Progenitor cell of endocrine pancreas (in vitro differentiated cells): ENCODE data around the gene DUOXA1. TPM values are rescaled to one million over a fixed set of nuclear protein-coding genes. Genes with fewer than 3 reads are reported as not detected.

ENCODE experiments used
- DNase-seq: peaks from one replicate; pipeline ENCODE4 v3.0.0; 2021; ENCODE audit warnings: low spot score; ENCODE audit not compliant: unreplicated experiment
- H3K27ac Mint-ChIP-seq: 2 replicates; pipeline ENCODE4 v1.8.0; 2021; ENCODE audit warnings: mild to moderate bottlenecking, moderate library complexity, mixed read lengths
- H3K27me3 Mint-ChIP-seq: 2 replicates; pipeline ENCODE4 v1.8.0; 2021; ENCODE audit warnings: mixed read lengths
- H3K36me3 Mint-ChIP-seq: 2 replicates; pipeline ENCODE4 v1.8.0; 2022; ENCODE audit warnings: mixed read lengths; ENCODE audit not compliant: insufficient read depth
- H3K4me1 Mint-ChIP-seq: 2 replicates; pipeline ENCODE4 v1.8.0; 2021; ENCODE audit warnings: low read depth, mixed read lengths
- H3K4me3 Mint-ChIP-seq: 2 replicates; pipeline ENCODE4 v1.8.0; 2021; ENCODE audit warnings: low read depth, mild to moderate bottlenecking, moderate library complexity, mixed read lengths
- H3K9me3 Mint-ChIP-seq: 2 replicates; pipeline ENCODE4 v1.8.0; 2021; ENCODE audit warnings: low read depth, mixed read lengths
- CTCF ChIP-seq: fragments of 200-600 bp; sonication (generic); IDR thresholded peaks from one replicate; pipeline ENCODE4 v1.5.0; 2021; ENCODE audit warnings: antibody characterized with exemption, mild to moderate bottlenecking; ENCODE audit not compliant: unreplicated experiment
- long read RNA-seq: library from polyadenylated mRNA; unstranded; transcript quantifications from one replicate; pipeline ENCODE4 v2.0.0, GENCODE V29; 2020
- total RNA-seq: library from RNA; stranded (reverse); gene quantifications from 2 replicates; pipeline ENCODE4 v1.2.1, GENCODE V29; 2021

The DUOXA1 gene, protein sequence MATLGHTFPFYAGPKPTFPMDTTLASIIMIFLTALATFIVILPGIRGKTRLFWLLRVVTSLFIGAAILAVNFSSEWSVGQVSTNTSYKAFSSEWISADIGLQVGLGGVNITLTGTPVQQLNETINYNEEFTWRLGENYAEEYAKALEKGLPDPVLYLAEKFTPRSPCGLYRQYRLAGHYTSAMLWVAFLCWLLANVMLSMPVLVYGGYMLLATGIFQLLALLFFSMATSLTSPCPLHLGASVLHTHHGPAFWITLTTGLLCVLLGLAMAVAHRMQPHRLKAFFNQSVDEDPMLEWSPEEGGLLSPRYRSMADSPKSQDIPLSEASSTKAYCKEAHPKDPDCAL
- 1.3 and 1.4 TPM in 2 replicates for total RNA-seq
- long read RNA-seq: 0 reads

GRCh38 chr15:45129651-45130129 is at the start of gene DUOXA1, which contains the start of gene DUOX1:
Gene DUOXA1, minus strand, starts transcription at chr15:45129879. Its CDS starts 6,865 bp downstream, at chr15:45123014.
Gene DUOX1, plus strand, starts transcription at chr15:45129994. Its CDS starts 1,973 bp downstream, at chr15:45131967.
- Mint-ChIP-seq H3K9me3 (no peaks in the 10 kb centered on the region), H3K36me3 (peaks cover under 1% of the 10 kb centered on the region), H3K27me3 (peaks cover 90% of the 10 kb centered on the region), H3K27ac (no peak within 1 kb of the TSS), H3K4me3 (peak within 1 kb of the TSS; percentile 42), H3K4me1 (peaks cover 6% of the 10 kb centered on the region)
- no peak for TF ChIP-seq CTCF
- no peak for DNase-seq

DNA sequence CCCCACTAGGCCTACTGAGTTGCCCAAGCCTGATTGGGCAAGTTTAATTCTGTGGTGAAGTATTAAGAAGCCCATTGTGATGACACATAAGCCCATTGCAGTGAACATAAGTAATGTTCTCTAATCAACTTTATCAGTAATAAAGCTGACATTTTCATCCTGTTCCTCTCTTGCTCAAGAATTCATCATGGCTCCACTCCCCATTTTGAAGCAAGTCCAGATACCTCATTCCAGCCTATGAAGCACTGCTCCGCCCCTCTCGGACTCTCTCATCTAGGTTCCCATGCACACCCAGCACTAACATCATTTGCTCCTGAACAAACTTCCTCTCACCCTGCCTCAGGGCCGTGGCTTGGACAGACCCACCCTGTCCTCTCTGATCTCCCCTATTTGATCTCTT is 47.6 kb upstream of the DUOXA1 start:
- Mint-ChIP-seq H3K27ac (no peak overlapping the region), H3K4me1 (peaks cover 35% of the 10 kb centered on the region), H3K36me3 (peaks cover 34% of the 10 kb centered on the region), H3K9me3 (no peaks in the 10 kb centered on the region), H3K4me3 (no peak overlapping the region), H3K27me3 (no peaks in the 10 kb centered on the region)
- DNase-seq: no peak
- no peak for TF ChIP-seq CTCF

DNA sequence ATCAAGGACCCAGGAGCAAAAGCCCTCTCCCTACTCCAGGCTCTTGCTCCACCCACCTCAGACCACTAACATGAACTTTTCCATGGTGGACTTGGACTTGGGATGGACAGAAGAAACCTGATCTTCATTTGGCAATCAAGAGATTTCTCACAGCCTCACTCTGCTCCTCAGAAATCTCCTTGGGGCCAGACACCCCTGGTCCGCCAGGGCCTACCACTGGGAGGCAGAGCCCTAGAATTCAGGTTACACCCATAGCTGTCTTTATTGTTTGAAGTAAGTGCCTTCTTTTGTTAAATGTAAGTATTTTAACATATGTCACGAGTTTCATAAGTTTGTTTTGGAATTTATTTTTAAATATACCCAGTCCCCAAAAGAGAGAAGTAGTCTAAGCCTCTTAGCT is 44.9 kb upstream of the DUOXA1 start:
- no peak for TF ChIP-seq CTCF
- no peak for DNase-seq
- Mint-ChIP-seq H3K27ac (peak overlapping the region; percentile 74), H3K9me3 (no peaks in the 10 kb centered on the region), H3K36me3 (peaks cover 28% of the 10 kb centered on the region), H3K4me1 (peaks cover 27% of the 10 kb centered on the region), H3K4me3 (no peak overlapping the region), H3K27me3 (no peaks in the 10 kb centered on the region)

GRCh38 chr15:45174069-45174468 is 44.4 kb upstream of the DUOXA1 start:
- H3K4me3 Mint-ChIP-seq: peak overlapping the region; percentile 19
- no peaks in the 10 kb centered on the region for H3K9me3 Mint-ChIP-seq
- H3K4me1 Mint-ChIP-seq: peaks cover 27% of the 10 kb centered on the region
- peaks cover 28% of the 10 kb centered on the region for H3K36me3 Mint-ChIP-seq
- TF ChIP-seq CTCF: no peak
- DNase-seq: no peak
- H3K27me3 Mint-ChIP-seq: no peaks in the 10 kb centered on the region
- H3K27ac Mint-ChIP-seq: peak overlapping the region; percentile 74

DNA sequence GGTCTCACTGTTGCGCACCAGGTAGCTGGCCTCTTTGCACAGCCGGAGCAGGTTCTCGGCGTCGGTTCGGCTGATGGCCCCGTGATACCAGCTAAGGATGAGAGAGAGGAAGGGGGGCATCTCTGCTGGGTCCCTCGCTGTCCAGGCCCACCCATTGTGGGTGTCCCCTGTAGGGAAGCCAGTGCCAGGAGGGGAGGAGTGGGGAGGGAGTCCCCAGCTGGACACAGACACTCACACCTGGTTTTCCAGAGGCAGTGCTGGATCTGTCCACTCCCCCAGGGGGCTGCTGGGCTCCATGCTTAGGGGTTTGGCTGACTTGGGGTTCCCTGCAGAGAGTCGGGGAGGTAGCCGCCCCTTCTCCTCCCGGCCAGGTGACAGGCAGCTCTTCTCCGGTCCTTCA is 42.2 kb upstream of the DUOXA1 start:
- H3K27ac Mint-ChIP-seq: no peak overlapping the region
- peaks cover 27% of the 10 kb centered on the region for H3K4me1 Mint-ChIP-seq
- H3K9me3 Mint-ChIP-seq: no peaks in the 10 kb centered on the region
- TF ChIP-seq CTCF: no peak
- no peak for DNase-seq
- H3K36me3 Mint-ChIP-seq: peaks cover 20% of the 10 kb centered on the region
- no peak overlapping the region for H3K4me3 Mint-ChIP-seq
- H3K27me3 Mint-ChIP-seq: no peaks in the 10 kb centered on the region
